Left cardiac atrium (tissue), 4 donors: ENCODE results near the gene CFAP57. TPM values are rescaled to one million over a fixed set of nuclear protein-coding genes. Genes with fewer than 3 reads are reported as not detected.

Experiments used
- ATAC-seq, 2 donors: fragments of 200-7000 bp; cut with Tn5 transposase; one replicate each; pipeline ENCODE4 v1.9.1; 2020; ENCODE audit warnings: mild to moderate bottlenecking in 2 of 2, moderate library complexity in 2 of 2
- DNase-seq: peaks from one replicate; pipeline ENCODE4 v3.0.0-alpha.2; 2020
- intact Hi-C, 2 donors: fragments of 100-400 bp; cut with DNase I; formaldehyde crosslinking; loops; one replicate each; pipeline versions ENCODE4 v1.14.1 to v1.15.1; 2022 to 2023
- total RNA-seq, 2 donors: library from RNA; stranded (reverse); fragmentation: NEBNext Ultra II Directional; extraction: Animal tissue kit (Norgen Biotek cat#: 25700); gene quantifications; one replicate each; pipeline ENCODE4 v1.2.1, GENCODE V29; 2021
- donor health status: DM: no; HTN: yes; CAD: no.
- donor health status: DM: no; HTN: yes; CAD: no; lungs with severe emphysema.
- donor health status: DM: yes; HTN: yes; CAD: no.
- donor health status: Dilated cardiomyopathy.

CFAP57 gene
- total RNA-seq, 2 donors from 2014 or later: 0.13 TPM; not detected in 1

GRCh38 chr1:43241413-43241836 is 69.3 kb downstream of the CFAP57 start:
- intact Hi-C loops: no loop called here
- ATAC-seq (peak in 1 of 2 donors; percentile 10), DNase-seq (no peak)

- DNase-seq (no peak), ATAC-seq (no peak)
- intact Hi-C loops: no loop called here
Measured at GRCh38 chr1:43243299-43243698, 71.2 kb downstream of the CFAP57 start.

- intact Hi-C loops: no loop called here
- DNase-seq (no peak), ATAC-seq (no peak)
Measured at GRCh38 chr1:43246466-43247213, 74.5 kb downstream of the CFAP57 start.

GRCh38 chr1:43247256-43247921 is 75.3 kb downstream of the CFAP57 start:
- DNase-seq (no peak), ATAC-seq (no peak)
- intact Hi-C loops: no loop called here

- intact Hi-C loops: no loop called here
- ATAC-seq (peak in 1 of 2 donors; percentile 57), DNase-seq (no peak)
Measured at GRCh38 chr1:43250351-43250761, 78.2 kb downstream of the CFAP57 start.

- ATAC-seq (no peak), DNase-seq (no peak)
- intact Hi-C loops: no loop called here
Measured at GRCh38 chr1:43251024-43251423, 78.9 kb downstream of the CFAP57 start.

GRCh38 chr1:43252225-43252624 is 80.1 kb downstream of the CFAP57 start:
- no peak for ATAC-seq
- intact Hi-C loops: no loop called here
- DNase-seq: no peak

GRCh38 chr1:43253173-43253572 is 81.0 kb downstream of the CFAP57 start:
- DNase-seq: no peak

GRCh38 chr1:43253876-43254275 is 81.7 kb downstream of the CFAP57 start:
- ATAC-seq: no peak
- intact Hi-C loops: no loop called here

More at GRCh38 chr1:43253173-43253572, 81.0 kb downstream of the CFAP57 start:
- intact Hi-C loops: no loop called here
- ATAC-seq: no peak

GRCh38 chr1:43255438-43256210 is 83.5 kb downstream of the CFAP57 start:
- no peak for DNase-seq
- peak; percentile 63 to 83 for ATAC-seq
- intact Hi-C loops: no loop called here

More at GRCh38 chr1:43253876-43254275, 81.7 kb downstream of the CFAP57 start:
- no peak for DNase-seq

- no peak for DNase-seq
- ATAC-seq: peak; percentile 12 to 80
- intact Hi-C loops: no loop called here
Measured at GRCh38 chr1:43256675-43257570, 84.8 kb downstream of the CFAP57 start.

- no peak for DNase-seq
- intact Hi-C loops: no loop called here
- no peak for ATAC-seq
Measured at GRCh38 chr1:43258370-43258769, 86.2 kb downstream of the CFAP57 start.

GRCh38 chr1:43265431-43265830 is 93.3 kb downstream of the CFAP57 start:
- no peak for DNase-seq
- no peak for ATAC-seq
- intact Hi-C loops: no loop called here

- ATAC-seq (no peak), DNase-seq (no peak)
- intact Hi-C loops: no loop called here
Measured at GRCh38 chr1:43266881-43267280, 94.8 kb downstream of the CFAP57 start.

- ATAC-seq: no peak
Measured at GRCh38 chr1:43267291-43267805, 95.2 kb downstream of the CFAP57 start.

GRCh38 chr1:43267818-43268425 is 95.8 kb downstream of the CFAP57 start:
- ATAC-seq (no peak), DNase-seq (no peak)
- intact Hi-C loops: no loop called here

More at GRCh38 chr1:43267291-43267805, 95.2 kb downstream of the CFAP57 start:
- no peak for DNase-seq
- intact Hi-C loops: no loop called here

- ATAC-seq (no peak), DNase-seq (no peak)
- intact Hi-C loops: no loop called here
Measured at GRCh38 chr1:43269627-43270375, 97.7 kb downstream of the CFAP57 start, which contains the start of gene TMEM125. Gene TMEM125, plus strand, starts transcription at chr1:43269983. Its CDS starts 2,740 bp downstream, at chr1:43272723.
